Stimulated activated CD8-positive, alpha-beta memory T cell treated with anti-CD3 and anti-CD28 coated beads, Interleukin-7, amount 100 ng/mL, for 48 hours (primary cell): Measurements from ENCODE around the gene TEX50.
"Not testable (repeated sequence)": the region's sequence is repeated elsewhere in the genome, so short reads cannot be mapped to it uniquely, and the experiment has no call there.

Experiments used
- DNase-seq, 2 donors: peaks; one replicate each; pipeline ENCODE4 v3.0.0-alpha.2; 2020; ENCODE audit warnings: low read depth in 1 of 2; ENCODE audit errors: extremely low read depth in 1 of 2

The TEX50 gene, protein sequence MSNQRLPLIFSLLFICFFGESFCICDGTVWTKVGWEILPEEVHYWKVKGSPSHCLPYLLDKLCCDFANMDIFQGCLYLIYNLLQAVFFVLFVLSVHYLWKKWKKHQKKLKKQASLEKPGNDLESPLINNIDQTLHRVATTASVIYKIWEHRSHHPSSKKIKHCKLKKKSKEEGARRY

DNA sequence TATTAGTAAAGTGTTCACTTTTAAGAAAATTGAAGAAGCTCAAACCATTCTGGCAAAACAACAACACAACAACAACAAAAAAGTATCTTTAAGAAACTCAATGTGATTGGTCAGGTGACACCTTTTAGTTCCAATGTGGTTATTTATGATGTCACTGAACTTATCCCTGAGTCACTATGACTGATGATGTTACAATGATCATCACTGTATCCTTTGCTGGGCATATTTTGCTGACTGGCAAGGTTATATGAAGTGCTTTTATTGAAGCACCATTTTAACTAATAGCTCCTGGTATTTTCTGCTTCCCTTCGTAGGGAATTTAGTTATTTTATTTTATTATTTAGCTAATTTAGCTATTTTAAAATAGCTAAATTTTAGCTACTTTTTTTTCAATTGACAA is at the start of gene TEX50:
Gene TEX50 (plus strand): TSS at position 223 of the 400 bp plus-strand sequence. CDS start 184 bp downstream, outside the sequence.
- DNase-seq: no peak

DNA sequence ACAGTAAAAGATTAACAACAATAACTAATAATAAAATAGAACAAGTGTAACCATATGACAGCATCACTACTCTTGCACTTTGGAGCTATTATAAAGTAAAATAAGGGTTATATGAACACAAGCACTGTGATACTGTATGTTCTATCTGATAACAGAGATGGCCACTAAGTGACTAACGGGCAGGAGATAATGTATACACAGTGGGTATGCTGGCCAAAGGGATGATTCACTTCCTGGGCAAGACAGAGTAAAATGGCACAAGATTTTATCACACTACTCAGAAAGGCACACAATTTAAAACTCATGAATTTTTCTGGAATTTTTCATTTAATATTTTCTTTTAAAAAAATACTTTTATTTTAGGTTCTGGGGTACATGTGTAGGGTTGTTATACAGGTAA is 44.6 kb upstream of the TEX50 start:
- DNase-seq: no peak

DNA sequence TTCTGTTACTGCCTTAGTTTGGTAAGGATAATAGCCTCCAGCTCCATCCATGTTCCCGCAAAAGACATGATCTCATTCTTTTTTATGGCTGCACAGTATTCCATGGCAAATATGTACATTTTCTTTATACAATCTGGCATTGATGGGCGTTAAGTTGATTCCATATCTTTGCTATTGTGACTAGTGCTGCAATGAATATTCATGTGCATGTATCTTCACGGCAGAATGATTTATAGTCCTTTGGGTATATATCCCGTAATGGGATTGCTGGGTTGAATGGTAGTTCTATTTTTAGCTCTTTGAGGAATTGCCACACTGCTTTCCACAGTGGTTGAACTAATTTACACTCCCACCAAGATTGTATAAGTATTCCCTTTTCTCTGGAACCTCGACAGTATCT is 44.0 kb upstream of the TEX50 start:
- DNase-seq: not testable (repeated sequence)

DNA sequence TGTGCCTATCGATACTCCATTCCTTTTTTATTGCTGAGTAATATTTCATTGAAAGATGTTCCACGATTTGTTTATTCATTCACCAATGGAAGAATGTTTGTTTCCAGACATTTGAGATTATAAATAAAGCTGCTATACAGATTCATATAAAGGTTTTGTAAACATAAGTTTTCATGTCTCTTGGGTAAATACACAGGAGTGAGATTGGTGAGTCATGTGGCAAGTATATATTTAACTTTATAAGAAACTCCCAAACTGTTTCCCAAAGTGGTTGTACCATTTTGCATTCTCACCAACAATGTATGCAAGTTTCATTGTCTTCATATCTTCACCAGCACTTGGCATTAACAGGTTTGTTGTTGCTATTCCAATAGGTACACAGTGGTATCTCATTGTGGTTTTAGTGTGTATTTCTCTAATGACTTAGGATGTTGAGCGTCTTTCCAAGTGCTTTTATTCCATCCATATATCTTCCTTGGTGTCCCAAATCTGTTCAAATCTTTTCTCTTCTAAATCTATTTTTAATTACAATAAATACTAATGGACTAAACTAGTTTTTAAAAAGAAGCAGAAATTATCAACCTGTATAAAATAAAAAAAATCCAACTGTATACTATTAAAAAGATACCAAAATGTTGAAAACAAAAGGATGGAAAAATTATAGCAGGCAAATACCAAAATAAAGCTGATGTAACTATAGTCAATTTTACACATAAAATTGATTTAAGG is 38.9 kb upstream of the TEX50 start:
- no peak for DNase-seq

DNA sequence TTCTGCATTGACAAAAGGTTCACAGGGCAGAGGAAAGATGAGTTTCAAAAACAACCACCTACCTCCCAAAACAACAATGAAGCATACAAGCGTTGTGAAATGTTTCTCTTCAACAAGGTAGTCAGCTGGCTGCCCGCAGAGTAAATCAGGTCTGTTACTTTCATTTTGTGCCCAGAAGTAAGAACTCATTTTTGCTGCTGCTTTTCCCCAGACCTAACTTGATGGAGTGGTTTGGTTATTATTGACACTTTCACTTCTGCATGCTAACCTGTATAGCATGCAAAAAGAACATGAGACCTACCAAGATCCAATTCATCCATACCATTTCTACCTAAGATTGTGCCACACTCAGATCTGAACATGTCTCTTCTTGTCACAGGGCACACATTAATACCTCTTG is 33.5 kb upstream of the TEX50 start:
- no peak for DNase-seq

- no peak for DNase-seq
Observed at GRCh38 chr1:173603056-173603591, 32.0 kb upstream of the TEX50 start, which contains the start of gene SLC9C2. SLC9C2 (minus strand) TSS chr1:173603072; CDS start chr1:173601776, 1,296 bp downstream.

DNA sequence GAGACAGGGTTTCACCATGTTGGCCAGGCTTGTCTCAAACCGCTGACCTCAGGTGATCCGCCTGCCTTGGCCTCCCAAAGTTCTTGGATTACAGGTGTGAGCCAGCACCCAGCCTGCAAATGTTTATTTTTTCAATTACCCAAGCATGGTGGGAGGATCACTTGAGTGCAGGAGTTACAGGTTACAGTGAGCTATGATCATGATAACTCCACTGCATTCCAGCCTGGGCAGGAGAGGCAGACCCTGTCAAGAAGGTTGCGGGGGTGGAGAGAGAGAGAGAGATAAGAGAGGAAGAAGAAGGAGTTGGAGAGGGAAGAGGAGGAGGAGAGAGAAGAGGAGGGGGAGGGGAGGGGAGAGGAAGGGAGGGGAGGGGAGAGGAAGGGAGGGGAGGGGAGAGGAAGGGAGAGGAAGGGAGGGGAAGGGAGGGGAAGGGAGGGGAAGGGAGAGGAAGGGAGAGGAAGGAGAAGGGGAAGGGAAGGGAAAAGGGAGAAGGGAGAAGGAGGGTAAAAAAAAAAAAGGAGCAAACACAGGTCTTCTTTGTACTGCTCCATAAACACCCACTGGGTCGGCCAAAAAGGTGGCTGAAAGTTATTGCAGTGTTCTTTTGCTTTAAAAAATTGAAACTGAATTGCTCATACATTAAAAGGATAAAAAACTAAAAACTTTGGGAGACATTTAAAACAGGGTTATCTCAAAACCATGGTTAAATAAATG is 26.5 kb upstream of the TEX50 start:
- no peak for DNase-seq

GRCh38 chr1:173613086-173613485 is 22.1 kb upstream of the TEX50 start:
- DNase-seq: not testable (repeated sequence)

GRCh38 chr1:173616859-173617258 is 18.3 kb upstream of the TEX50 start:
- DNase-seq: no peak

GRCh38 chr1:173627269-173627668 is 7.9 kb upstream of the TEX50 start:
- no peak for DNase-seq

GRCh38 chr1:173628888-173629287 is 6.2 kb upstream of the TEX50 start:
- no peak for DNase-seq

DNA sequence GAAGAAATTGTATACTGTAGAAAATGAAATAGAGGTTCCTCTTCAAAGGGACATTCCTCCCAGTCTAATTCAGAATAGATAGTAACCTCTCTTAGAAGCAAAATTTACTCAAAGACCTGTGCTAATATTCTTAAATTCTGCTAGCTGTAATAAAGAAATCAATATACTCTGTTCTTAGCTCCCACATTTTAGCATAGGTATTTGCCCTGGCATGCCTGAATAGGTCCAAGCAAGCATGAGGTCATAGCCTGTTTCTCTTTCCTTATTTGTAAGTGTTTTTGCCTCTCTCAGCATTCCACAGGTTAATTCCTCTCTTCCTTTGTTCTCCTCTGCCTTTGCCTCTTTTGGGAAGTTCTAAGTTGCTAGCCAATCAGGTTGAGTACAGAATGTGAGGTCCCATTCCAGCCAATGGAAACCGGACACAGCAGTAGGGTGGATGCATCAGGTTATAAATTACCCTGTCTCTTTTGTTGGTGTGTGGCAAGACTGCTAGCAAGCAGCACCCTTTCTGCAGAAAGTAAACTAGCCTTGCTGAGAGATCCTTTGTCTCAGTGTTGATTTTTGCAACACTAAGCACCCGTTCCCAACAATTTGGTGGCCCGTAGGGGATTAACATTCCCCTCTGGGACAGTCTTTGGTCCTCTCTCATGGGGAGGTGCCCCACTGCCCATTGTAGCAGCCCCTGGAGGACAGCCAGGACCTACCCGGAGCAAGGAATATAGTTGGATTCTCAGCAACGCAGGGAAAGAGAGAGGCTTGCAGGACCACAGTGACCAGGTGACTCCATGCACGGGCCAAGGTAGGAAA is 2.3 kb downstream of the TEX50 start:
- DNase-seq: not testable (repeated sequence)

- no peak for DNase-seq
Observed at GRCh38 chr1:173638043-173639021, 3.2 kb downstream of the TEX50 start.

DNA sequence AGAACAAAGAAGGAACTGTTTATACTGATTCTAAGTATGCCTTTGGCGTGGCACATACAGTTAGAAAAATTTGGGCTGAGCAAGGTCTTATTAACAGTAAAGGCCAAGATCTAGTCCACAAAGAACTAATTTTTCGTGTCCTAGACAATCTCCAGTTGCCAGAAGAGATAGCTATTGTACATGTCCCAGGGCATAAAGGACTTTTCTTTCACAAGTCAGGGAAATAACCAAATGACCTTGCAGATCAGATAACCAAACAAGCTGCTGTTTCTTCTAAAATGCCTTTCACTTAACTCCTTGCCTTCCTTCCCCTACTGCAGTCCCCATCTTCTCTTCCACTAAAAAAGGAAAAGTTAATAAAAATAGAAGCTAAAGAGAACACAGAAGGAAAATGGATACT is 4.0 kb downstream of the TEX50 start:
- DNase-seq: no peak

DNA sequence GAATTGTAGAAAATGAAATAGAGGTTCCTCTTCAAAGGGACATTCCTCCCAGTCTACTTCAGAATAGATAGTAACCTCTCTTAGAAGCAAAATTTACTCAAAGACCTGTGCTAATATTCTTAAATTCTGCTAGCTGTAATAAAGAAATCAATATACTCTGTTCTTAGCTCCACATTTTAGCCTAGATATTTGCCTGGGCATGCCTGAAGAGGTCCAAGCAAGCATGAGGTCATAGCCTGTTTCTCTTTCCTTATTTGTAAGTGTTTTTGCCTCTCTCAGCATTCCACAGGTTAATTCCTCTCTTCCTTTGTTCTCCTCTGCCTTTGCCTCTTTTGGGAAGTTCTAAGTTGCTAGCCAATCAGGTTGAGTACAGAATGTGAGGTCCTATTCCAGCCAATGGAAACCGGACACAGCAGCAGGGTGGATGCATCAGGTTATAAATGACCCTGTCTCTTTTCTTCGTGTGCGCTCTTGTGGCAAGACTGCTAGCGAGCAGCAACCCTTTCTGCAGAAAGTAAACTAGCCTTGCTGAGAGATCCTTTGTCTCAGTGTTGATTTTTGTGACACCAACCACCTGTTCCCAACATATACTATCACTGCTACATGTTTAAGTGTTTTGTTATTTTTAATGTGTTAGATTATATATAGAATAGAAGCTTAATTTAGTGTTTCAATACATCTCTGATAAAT is 7.5 kb downstream of the TEX50 start:
- DNase-seq: not testable (repeated sequence)

DNA sequence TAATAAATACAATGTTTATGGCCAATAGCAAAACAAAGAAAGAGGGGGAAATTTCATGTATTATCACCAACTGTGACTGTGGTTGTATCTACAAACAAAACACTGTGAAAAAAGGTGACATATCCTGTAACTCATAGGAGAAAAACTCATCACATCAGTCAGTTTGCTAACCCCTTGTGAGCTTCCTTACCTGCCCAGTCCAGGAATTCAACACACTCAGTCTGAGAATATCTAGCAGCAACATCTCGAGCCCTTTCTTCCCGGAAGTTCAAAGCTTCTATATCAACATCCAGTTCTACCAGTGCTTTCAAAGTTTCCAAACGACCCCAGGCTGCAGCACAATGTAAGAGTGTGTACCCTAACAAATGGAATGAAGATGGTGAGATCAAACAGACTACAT is 11.5 kb downstream of the TEX50 start:
- DNase-seq: no peak

DNA sequence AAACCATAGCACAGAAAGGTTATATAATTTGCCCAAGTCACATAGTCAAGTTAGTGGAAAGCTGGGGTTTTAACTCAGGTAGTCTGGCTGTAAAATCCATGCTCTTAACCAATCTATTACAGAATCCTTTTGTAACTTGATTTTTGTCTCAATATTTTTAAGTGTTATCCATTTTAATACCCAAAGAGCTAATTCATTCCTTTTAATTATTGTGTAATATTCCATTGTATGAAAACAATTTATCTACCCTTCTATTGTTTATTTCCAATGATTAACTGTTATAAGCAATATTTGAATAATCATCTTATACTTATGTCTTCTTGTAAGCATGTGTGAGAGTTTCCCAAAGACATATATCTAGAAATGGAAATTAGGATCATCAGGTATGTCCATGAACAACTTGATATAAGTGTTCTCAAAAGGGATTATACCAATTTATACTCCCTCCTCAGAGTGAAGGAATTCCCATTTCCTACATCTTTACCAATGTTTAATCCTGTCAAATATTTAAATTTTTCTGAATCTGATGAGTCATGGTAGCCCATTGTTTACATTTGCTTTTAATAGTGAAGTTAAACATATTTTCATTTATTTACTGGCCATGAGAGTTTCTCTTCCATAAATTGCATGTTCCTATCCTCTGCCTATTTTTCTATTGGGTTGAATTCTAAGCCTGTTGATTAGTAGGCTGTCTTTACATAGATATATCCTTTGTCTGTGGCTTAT is 13.9 kb downstream of the TEX50 start:
- DNase-seq: no peak

DNA sequence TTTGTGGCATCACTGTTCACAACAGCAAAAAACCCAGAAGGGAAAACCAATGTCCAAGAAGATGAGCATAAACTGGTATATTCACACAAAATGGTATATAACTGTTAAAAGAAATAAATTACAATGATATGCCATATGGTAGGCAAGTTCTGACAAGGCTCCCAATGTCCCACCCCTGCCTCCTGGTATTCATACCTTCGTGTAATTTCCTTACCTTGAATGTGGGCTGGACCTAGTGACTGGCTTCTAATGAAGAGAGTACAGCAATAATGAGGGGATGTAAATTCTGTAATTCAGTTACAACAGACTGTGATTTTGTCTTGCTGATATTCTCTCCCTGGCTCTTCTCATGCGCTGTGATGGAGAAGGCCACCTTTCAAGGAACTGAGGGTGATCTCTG is 25.2 kb downstream of the TEX50 start:
- no peak for DNase-seq
